Fibroblast of lung (primary cell): ENCODE measurements around the gene RUFY2.

Experiments used
- CTCF ChIP-seq, 2 donors: IDR thresholded peaks in 1 of 2; conservative IDR thresholded peaks in 1 of 2; 1 replicate in 1 of 2; 2 replicates in 1 of 2; pipeline ENCODE4 v1.5.1; 2011 to 2012; ENCODE audit warnings: low read length in 2 of 2, control low read depth in 1 of 2, inconsistent platforms in 1 of 2, low read depth in 1 of 2, mild to moderate bottlenecking in 1 of 2
- EZH2 ChIP-seq: IDR thresholded peaks from 2 replicates; pipeline ENCODE4 v1.5.1; 2012; ENCODE audit warnings: low read length, control low read depth, mild to moderate bottlenecking; ENCODE audit errors: missing control alignments

- TF ChIP-seq CTCF (conservative IDR thresholded peaks at IDR 0.05 in 1 of 2, IDR thresholded peaks at IDR 0.05 in 1 of 2; ENCODE audit: low read depth in 1 of 2, low read length in 2 of 2) (no peak), EZH2 (no peak)
These were observed 814 bp downstream of the RUFY2 start for GRCh38 chr10:68406111-68406814.
